ENCODE data around the gene PLCH2.

GRCh38 chr1:2476061-2476999 lies at the start of gene PLCH2:
- TF ChIP-seq, protein P1, sequence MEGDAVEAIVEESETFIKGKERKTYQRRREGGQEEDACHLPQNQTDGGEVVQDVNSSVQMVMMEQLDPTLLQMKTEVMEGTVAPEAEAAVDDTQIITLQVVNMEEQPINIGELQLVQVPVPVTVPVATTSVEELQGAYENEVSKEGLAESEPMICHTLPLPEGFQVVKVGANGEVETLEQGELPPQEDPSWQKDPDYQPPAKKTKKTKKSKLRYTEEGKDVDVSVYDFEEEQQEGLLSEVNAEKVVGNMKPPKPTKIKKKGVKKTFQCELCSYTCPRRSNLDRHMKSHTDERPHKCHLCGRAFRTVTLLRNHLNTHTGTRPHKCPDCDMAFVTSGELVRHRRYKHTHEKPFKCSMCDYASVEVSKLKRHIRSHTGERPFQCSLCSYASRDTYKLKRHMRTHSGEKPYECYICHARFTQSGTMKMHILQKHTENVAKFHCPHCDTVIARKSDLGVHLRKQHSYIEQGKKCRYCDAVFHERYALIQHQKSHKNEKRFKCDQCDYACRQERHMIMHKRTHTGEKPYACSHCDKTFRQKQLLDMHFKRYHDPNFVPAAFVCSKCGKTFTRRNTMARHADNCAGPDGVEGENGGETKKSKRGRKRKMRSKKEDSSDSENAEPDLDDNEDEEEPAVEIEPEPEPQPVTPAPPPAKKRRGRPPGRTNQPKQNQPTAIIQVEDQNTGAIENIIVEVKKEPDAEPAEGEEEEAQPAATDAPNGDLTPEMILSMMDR (IDR thresholded peaks at IDR 0.05), result no peak
- TF ChIP-seq POLR2A (IDR thresholded peaks at IDR 0.05), result no peak
